IPS-15b (cell line): ENCODE results near the gene GLIPR1L2.
"Not testable (repeated sequence)": the region's sequence is repeated elsewhere in the genome, so short reads cannot be mapped to it uniquely, and the experiment has no call there.

Experiments used
- H3K27me3 ChIP-seq: one replicate; pipeline ENCODE4 v1.6.1; 2013; ENCODE audit warnings: low read length; ENCODE audit not compliant: control insufficient read depth, insufficient read depth
- H3K36me3 ChIP-seq: one replicate; pipeline ENCODE4 v1.6.1; 2013; ENCODE audit warnings: low read length; ENCODE audit not compliant: control insufficient read depth, insufficient read depth
- H3K4me1 ChIP-seq: one replicate; pipeline ENCODE4 v1.6.1; 2013; ENCODE audit warnings: mild to moderate bottlenecking, low read length; ENCODE audit not compliant: control insufficient read depth, insufficient read depth
- H3K4me3 ChIP-seq: one replicate; pipeline ENCODE4 v1.5.1; 2013; ENCODE audit warnings: low read depth, low read length
- H3K9ac ChIP-seq: one replicate; pipeline ENCODE4 v1.6.1; 2013; ENCODE audit warnings: low read depth, mild to moderate bottlenecking, low read length
- H3K9me3 ChIP-seq: one replicate; pipeline ENCODE4 v1.6.1; 2013; ENCODE audit warnings: mild to moderate bottlenecking, low read length; ENCODE audit not compliant: control insufficient read depth, insufficient read depth

The GLIPR1L2 gene

DNA sequence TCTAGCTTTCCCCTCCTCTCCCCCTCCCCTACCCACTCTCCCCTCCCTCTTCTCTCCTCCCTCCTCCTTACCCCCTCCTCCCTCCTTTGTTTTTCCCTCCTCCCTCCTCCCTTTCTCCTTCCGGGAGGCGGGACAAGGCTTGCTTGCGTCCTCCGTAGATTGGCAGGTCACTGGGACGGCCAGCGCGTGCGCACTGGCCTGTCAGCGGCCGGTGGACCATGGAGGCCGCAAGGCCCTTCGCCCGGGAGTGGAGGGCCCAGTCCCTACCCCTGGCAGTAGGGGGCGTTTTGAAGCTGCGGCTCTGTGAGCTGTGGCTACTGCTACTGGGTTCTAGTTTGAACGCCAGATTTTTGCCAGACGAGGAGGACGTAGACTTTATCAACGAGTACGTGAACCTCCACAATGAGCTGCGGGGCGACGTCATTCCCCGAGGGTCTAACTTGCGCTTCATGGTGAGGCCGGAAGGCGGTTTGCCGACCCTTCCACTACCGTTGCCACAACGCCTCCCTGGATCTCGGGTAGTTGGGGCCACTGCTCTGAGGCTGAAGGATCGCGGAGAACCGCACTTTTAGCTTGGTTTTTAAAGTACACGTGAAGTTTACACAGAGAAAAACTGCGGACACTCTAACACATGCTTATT, at the start of gene GLIPR1L2:
GLIPR1L2 (plus strand) TSS at position 191 of the 640 bp plus-strand sequence; CDS start at position 219, 28 bp downstream.
- Histone ChIP-seq H3K36me3 (no peaks in the 10 kb centered on the region), H3K9ac (peak within 1 kb of the TSS; percentile 92), H3K27me3 (no peaks in the 10 kb centered on the region), H3K4me1 (peaks cover 6% of the 10 kb centered on the region), H3K4me3 (peak within 1 kb of the TSS; percentile 86), H3K9me3 (no peaks in the 10 kb centered on the region)

DNA sequence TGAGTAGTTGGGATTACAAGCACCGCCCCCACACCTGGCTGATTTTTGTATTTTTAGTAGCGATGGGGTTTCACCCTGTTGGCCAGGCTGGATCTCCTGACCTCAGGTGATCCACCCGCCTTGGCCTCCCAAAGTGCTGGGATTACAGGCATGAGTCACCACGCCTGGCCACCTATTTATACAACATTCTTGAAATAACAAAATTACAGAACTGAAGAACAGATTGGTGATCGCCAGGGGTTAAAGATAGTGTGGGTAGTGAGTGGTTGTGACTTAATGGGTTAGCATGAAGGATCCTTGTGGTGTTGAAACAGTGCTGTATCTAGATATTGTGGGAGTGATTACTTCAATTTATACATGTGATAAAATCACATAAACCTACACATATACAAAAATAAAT, 49.0 kb upstream of the GLIPR1L2 start:
- Histone ChIP-seq H3K4me1 (no peaks in the 10 kb centered on the region), H3K9me3 (no peaks in the 10 kb centered on the region), H3K4me3 (no peak overlapping the region), H3K36me3 (no peaks in the 10 kb centered on the region), H3K9ac (no peak overlapping the region), H3K27me3 (no peaks in the 10 kb centered on the region)

DNA sequence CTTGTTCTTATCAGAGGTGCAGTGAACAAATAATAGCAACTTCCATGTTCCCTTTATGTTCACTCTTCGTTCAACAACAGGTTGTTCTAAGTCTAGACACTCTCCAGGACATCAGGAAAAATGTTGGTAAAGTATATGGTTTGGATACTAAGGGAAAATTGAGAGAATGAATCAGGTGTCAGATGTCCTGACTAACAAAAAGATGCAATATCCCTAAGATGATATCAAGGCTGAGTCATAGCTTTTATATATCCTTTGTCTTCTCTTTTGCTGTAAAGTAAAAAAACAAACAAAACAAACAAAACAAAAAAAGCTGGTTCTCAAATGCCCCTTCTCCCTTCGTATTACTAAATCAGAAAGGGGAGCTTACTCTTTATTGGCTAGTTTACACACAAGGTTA, 45.4 kb upstream of the GLIPR1L2 start:
- no peaks in the 10 kb centered on the region for H3K9me3 ChIP-seq
- no peaks in the 10 kb centered on the region for H3K4me1 ChIP-seq
- H3K27me3 ChIP-seq = no peaks in the 10 kb centered on the region
- H3K36me3 ChIP-seq = no peaks in the 10 kb centered on the region
- H3K9ac ChIP-seq = no peak overlapping the region
- no peak overlapping the region for H3K4me3 ChIP-seq

DNA sequence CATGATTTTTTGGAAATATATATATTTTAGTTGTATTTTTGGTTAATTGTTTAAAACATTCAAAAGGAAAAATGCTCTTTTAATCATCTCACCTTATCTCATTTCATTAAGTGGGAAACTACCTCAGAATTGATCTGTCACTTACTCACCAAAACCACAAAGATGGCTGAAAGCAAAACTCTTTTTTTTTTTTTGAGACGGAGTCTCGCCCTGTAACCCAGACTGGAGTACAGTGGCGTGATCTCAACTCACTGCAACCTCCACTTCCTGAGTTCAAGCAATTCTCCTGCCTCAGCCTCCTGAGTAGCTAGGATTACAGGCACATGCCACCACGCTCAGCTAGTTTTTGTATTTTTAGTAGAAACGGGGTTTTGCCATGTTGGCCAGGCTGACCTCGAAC, 44.7 kb upstream of the GLIPR1L2 start:
- H3K4me3 ChIP-seq, H3K9me3 ChIP-seq, H3K9ac ChIP-seq, H3K4me1 ChIP-seq, H3K36me3 ChIP-seq, H3K27me3 ChIP-seq: not testable (repeated sequence)

DNA sequence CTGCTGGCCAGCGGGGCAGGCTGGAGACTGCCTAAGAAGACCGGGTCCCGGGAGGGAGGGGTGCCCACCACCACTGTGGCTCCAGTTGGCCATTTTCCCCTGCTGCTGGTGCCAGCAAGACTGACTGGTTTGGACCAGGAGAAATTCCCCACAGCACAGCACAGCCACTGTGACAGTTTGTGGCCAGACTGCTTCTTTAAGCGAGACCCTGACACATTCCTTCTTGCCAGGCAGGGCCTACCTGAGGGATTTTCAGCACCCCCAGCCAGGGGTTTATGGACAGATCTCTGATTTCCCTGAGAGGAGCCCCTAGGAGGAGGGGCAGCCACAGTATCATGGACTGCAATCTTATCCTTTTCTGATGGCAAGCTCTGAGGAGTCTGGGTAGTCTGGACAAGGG, 40.9 kb upstream of the GLIPR1L2 start:
- Histone ChIP-seq H3K36me3 (no peaks in the 10 kb centered on the region), H3K4me1 (no peaks in the 10 kb centered on the region), H3K4me3 (no peak overlapping the region), H3K9me3 (no peaks in the 10 kb centered on the region), H3K9ac (no peak overlapping the region), H3K27me3 (no peaks in the 10 kb centered on the region)

DNA sequence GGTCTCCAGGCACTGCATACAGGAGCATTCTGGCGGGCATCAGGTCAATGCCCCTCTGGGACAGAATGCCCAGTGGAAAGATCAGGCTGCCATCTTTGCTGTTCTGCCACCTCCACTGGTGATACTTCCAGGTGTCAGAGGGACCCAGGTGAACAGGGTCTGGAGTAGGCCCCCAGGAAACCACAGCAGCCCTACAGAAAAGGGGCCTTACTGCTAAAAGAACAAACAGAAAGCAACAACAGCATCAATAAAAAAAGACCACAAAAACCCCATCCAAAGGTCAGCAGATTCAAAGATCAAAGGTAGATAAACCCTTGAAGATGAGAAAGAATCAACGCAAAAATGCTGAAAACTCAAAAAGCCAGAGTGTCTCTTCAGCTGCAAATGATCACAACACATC, 40.5 kb upstream of the GLIPR1L2 start:
- no peak overlapping the region for H3K4me3 ChIP-seq
- H3K9me3 ChIP-seq = no peaks in the 10 kb centered on the region
- H3K9ac ChIP-seq = no peak overlapping the region
- no peaks in the 10 kb centered on the region for H3K4me1 ChIP-seq
- H3K36me3 ChIP-seq = no peaks in the 10 kb centered on the region
- H3K27me3 ChIP-seq = no peaks in the 10 kb centered on the region

DNA sequence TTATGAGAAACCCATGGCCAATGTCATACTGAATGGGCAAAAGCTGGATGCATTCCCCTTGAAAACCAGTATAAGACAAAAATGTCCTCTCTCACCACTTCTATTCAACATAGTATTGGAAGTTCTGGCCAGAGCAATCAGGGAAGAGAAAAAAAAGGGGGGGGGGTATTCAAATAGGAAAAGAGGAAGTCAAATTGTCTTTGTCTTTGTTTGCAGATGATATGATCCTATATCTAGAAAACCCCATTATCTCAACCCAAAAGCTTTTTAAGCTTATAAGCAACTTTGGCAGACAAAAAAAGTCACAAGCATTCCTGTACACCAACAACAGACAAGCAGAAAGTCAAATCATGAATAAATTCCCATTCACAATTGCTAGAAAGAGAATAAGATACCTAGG, 36.9 kb upstream of the GLIPR1L2 start:
- Histone ChIP-seq H3K4me1 (no peaks in the 10 kb centered on the region), H3K9ac (no peak overlapping the region), H3K27me3 (no peaks in the 10 kb centered on the region), H3K36me3 (no peaks in the 10 kb centered on the region), H3K9me3 (no peaks in the 10 kb centered on the region), H3K4me3 (no peak overlapping the region)

DNA sequence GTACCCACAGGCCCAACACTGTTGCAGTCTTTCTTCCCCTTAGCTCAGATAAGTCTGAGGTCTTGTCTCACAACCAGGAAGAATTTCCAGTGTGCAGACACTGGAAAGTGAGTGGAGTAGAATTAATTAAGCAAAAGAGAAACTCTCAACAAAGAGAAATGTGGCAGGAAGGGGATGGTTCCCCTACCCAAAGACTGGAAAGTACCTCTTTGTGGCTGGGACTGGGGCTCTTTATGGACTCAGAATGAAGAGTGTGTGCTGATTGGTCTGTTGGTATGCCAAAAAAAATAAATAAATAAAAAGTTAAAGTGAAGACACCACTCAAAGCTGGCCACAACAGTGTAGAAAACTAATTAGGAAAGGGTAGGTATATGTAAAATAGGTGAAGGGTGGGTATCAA, 30.0 kb upstream of the GLIPR1L2 start:
- H3K9ac ChIP-seq = no peak overlapping the region
- no peaks in the 10 kb centered on the region for H3K4me1 ChIP-seq
- no peak overlapping the region for H3K4me3 ChIP-seq
- H3K27me3 ChIP-seq = no peaks in the 10 kb centered on the region
- no peaks in the 10 kb centered on the region for H3K9me3 ChIP-seq
- no peaks in the 10 kb centered on the region for H3K36me3 ChIP-seq

DNA sequence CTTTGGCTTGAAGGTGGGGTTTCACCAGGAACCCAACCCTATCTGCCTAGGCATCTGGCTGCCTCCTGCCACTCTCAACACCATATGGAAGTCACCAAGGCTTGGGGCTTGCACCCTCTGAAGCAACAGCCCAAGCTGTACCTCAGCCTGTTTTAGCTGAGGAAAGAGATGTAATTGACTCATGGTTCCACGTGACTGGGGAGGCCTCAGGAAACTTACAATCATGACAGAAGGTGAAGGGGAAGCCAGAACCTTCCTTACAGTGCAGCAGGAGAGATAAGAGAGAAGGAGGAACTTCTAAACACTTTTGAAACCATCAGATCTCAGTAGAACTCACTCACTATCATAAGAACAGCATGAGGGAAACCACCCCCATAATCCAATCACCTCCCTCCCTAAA, 29.5 kb upstream of the GLIPR1L2 start:
- no peak overlapping the region for H3K9ac ChIP-seq
- H3K4me1 ChIP-seq = peaks cover 2% of the 10 kb centered on the region
- no peak overlapping the region for H3K4me3 ChIP-seq
- no peaks in the 10 kb centered on the region for H3K27me3 ChIP-seq
- no peaks in the 10 kb centered on the region for H3K36me3 ChIP-seq
- no peaks in the 10 kb centered on the region for H3K9me3 ChIP-seq

DNA sequence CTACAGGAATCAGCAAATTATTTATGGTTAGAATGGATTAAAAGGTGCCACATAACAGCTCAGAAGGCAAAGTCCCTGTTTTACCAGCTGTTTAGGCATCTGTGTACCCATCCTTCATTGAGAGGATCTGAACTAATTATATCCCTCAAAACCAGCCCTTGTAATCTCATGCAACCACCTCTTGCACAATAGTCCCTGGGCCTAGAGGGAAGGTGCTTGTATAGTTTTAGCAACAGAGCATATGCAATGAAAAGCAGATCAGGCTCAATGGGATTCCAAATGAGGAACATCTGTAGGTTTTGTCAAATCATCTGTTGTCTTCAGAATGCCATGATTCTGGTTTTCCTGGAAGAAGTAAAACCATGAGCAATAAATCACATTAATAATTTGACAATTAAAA, 26.0 kb upstream of the GLIPR1L2 start:
- H3K4me3 ChIP-seq = no peak overlapping the region
- H3K4me1 ChIP-seq = peaks cover 2% of the 10 kb centered on the region
- H3K27me3 ChIP-seq = no peaks in the 10 kb centered on the region
- H3K36me3 ChIP-seq = no peaks in the 10 kb centered on the region
- H3K9me3 ChIP-seq = no peaks in the 10 kb centered on the region
- H3K9ac ChIP-seq = no peak overlapping the region

DNA sequence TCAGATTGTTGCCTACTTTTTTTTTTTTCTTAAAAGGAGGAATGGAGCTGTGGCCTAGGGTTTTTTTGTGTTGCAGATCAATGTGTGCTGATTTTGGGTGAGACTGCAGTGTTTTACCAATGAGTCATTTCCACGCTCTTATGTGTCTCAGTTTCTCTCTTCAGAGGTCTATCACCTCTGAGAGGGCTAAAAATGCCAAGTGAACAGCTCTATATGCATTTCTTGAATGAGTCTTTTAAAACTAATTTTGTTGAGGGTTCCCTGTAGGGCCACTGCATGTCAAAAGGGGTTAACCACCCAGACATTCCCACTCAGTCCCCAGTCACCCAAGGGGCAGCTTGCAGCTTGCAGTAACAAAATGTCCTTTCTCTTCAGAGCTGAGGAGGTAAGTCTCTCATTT, 24.3 kb upstream of the GLIPR1L2 start:
- Histone ChIP-seq H3K36me3 (no peaks in the 10 kb centered on the region), H3K4me1 (peaks cover 2% of the 10 kb centered on the region), H3K9me3 (no peaks in the 10 kb centered on the region), H3K27me3 (no peaks in the 10 kb centered on the region), H3K9ac (no peak overlapping the region), H3K4me3 (no peak overlapping the region)

DNA sequence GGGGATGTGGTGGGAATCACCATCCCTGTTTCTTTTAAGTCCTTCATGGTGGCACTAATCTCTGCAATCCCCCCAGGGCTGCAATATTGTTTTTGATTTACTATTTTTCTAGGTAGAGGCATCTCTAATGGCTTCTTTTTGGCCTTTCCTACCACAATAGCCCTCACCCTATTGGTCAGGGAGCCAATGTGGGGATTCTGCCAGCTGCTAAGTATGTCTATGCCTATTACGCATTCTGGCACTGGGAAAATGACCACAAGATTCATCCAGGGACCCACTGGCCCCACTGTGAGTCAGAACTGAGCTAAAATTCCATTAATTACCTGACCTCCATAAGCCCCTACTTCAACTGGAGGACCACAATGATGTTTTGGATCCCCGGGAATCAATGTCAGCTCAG, 15.9 kb upstream of the GLIPR1L2 start:
- Histone ChIP-seq H3K9me3 (no peaks in the 10 kb centered on the region), H3K36me3 (no peaks in the 10 kb centered on the region), H3K4me1 (no peaks in the 10 kb centered on the region), H3K9ac (no peak overlapping the region), H3K4me3 (no peak overlapping the region), H3K27me3 (no peaks in the 10 kb centered on the region)
